Kidney glomerular epithelial cell (primary cell): ENCODE data around the gene SYNE1.
A peak's percentile ranks its signal among the peaks of the same experiment; 100 is the strongest.

ENCODE experiments used
- DNase-seq: peaks from one replicate; lab custom pipeline; 2025; lab: John Stamatoyannopoulos, UW

SYNE1 gene

DNA sequence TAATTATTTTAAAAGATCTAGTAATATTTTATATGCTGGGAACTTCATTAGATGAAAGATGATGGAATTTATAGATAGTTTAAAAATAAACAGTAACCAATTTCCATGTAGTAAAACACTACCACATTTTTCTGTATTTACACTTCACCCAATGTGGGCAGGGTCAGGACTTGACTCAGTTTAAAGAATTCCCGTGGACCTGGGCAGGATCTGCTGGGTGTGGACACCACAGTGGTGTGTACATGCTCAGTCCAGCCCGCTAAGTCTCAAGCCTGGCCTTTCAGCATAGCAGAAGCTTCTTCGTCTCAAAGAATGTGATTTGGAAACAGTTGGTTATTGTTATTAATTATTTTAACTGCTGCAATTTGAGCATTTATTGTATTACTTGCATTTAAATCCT lies 364.2 kb downstream of the SYNE1 start:
- no peak for DNase-seq

DNA sequence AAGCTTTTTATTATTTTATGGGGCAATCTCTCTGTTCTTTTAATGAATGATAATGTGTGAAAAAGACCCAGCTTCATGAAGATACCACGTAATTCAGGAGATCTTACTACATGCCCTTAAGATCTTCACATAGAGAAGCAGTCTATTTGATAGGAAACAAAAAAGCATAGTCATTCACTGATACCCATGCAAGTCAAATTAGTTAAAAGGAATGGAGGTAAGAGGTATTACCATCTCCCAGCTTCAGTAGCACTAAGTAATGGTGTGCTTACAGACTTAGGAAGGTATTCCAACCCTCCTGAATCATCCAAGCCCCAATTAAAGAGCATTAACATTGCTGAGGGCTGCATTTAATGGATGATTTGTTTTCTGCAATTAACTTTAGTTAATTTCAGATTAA lies 364.7 kb downstream of the SYNE1 start:
- DNase-seq = no peak

DNA sequence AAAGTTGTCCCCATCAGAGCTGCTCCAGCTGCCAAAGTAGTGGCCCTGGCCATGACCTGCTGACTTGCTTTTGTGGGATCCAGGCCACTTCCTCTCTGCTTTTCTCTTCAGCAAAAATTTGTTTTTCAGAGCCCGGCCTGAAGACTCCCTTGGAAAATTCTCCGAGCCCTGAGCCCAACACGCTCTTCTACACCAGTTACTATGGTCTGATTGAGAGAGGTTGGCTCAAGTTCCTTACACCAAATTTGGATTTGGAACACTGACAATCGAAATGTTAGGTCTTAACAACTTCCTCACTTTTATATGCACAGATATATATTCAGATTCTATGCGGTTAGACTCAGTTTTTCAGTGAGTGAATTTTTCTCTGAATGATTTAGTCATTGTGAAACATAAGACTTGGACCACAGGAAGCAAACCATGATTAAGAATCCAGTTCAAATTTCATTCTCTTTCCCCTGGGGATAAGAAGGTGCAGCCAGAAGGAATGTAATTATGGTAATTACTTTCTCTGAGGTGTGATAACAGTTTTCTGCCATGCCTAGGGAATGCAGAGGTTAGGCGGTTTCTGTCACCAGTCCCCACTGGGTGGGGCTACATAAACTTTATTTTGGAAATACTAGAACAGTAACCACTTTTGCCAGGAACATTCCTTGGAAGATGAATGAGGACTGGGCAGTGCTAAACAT lies 365.2 kb downstream of the SYNE1 start:
- DNase-seq = no peak

DNA sequence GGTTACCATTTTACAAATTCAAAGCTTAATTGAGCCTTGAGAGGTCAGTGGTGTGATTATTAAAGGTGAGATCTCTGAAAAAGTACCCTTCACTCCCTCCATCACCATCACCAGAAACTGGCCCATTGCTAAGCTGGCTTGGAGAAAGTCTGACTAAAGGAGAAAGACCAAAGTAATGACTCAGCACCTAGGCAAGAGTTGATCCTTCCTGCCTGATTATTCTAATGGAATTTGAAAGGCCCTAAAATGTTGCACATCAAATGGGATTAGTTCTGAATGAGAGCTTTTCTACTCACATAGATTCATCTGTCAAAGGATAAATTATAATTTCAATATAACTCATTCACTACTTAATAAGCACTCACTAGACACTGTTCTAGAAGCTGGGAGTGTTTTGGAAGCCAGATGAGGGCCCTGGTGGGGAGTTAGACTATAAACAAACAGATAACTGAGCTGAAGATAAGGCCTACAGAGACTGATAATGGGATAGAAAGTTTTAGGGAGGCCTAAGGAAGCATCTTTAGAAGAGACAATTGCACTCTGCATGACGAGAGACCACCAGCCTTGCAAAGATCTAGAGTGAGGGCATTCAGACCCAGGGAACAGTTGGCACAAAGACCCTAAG lies 366.7 kb downstream of the SYNE1 start:
- no peak for DNase-seq

DNA sequence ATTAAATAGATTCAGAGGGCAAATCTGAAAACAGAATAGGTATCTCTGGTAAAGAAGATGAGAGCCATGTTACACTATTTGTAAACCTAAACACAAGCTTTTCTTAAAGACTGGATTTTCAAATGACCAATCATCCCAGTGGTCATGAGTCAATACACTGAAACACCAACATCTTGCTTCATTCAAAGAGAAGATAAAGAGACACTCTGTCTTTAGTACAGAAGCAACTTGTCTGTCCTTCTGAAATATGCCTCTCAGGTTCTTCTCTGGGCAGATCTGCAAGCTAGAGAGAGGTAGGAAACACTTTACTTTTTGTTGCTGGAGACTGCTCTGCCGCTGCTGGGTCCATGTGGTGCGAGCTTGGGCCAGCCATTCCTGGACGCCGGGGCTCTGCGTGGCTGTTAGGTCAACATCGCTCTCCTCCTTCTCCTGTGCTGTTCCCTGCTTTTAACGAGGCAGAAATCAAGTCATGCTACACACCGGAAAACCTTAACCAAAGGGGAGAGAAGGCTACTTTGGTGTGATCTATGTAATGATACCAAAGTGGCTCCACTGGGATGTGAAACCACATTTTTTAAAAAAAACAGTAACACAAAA lies 368.2 kb downstream of the SYNE1 start:
- DNase-seq = no peak

DNA sequence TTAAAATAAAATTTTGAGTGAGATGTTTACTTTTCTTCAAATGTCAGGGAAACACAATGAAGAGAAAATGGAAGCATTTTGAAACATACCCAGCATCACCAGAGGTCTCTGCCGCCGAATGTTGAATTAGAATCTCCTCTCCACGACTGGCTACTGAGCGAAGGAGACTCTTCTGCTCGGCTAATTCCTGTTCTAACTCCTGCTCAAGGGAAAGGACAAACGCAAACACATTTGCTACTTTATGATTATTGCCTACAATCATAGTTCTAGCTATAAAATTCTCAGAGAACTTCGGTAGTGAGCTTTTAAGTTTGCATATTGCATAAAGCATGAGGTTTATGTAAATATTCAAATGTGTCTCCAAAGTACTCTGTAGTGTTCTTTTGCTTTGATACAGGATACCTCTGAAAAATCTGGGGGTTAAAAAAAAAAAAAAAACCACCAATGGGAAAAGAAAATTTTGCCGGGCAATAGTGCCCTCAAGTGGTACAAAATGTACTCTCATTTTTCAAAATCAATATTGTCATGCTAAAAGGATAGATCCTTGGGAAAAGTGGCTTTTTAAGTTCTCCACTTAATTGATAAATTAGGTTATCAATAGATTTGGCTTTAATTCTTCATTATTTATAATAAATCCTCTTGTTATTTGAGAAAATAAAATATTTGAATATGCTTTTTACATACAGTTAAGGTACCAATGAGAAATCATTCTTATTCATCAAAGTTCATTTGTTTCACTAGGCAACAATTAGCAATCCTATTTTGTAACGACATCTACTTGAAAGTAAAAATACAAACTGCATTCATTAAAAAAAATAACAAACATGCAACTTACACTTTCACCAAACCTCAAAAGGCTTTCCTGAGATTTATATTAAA lies 369.0 kb downstream of the SYNE1 start:
- peak; percentile 10 for DNase-seq

DNA sequence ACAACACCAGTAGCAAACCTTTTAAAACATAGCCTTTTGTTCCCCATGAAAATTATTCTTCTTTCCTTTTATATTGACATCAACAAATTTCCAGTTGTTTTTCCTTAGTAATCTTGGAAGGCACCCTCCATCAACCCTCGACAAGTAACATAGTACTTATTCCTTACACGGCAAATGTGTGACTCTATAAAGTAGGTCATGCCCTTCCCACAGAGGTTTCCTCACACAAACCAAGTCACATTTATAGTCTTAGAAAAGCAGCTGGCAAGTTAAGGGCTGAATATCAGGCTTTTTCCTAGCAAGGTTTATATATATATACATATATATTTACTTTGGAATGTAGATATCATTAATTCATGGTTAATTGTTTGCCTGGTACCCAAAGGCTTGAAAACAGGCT lies 371.5 kb downstream of the SYNE1 start:
- no peak for DNase-seq

DNA sequence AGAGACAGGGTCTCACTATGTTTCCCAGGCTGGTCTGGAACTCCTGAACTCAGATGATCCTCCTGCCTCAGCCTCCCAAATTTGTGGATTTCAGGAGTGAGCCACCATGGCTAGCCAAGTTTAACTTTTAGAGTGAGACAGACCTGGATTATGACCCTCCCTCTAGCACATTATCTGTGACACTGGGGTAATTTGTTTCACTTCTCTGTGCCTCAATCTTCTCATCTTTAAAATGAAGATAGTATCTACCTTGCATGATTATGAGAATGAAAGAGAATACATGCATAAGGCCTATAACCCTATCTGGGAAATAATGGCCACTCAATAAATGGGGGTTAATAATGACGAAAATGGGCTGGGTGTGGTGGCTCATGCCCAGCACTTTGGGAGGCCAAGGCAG lies 373.6 kb downstream of the SYNE1 start:
- DNase-seq = no peak

DNA sequence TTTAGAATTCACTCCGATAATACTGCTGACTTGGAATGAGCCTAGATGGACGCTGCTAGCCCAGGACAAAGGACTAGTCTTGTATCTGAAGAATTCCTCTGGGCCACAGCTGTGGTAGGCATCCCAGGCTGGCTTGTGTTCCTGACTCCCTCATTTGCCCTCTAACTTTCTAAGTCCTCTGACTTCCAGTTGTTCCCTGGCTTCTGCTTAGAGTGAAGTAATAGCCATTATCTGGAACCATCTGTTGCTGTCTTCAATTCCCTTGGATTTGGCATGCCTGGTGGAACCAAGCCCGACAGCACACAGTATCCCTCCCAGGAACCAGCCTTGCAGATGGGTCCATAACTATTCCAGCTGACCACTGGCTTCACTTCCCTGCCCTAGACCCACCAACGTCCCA lies 376.0 kb downstream of the SYNE1 start:
- no peak for DNase-seq

DNA sequence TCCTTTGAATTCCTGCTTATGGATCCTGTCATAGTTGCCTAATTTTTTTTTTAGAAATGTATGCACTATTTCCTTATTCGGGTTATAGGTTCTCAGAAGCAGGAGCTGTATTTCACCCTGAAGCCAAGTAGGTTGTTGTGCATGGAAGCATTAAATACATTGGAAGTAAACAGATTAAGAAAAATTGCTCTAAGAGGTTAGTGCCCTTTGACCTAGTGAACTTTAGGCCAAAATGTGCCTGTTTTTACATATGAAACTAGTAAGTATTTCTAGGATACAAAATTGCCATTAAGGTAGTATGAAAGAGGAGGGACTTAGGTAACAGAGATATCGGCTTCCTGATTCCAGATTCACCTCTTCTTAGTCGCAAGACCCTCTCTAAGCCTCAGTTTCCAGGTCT lies 377.9 kb downstream of the SYNE1 start:
- no peak for DNase-seq

DNA sequence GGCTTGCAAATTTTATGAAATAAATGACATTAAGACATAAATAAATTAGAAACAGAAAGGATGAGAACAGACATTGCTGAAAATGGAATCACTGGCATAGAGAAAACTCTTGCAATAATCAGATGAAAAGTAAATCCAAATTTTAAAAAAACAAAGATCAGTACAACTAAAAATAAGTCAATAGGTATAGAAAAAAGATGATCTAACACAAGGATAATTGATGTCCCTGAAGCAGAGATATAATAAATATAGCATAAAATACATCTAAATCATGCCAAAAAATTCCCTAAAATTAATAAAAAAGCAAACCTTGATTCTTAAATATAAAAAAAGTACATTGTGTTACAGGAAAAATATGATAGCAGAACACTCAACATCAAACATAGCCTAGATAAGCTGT lies 379.6 kb downstream of the SYNE1 start:
- DNase-seq = no peak

DNA sequence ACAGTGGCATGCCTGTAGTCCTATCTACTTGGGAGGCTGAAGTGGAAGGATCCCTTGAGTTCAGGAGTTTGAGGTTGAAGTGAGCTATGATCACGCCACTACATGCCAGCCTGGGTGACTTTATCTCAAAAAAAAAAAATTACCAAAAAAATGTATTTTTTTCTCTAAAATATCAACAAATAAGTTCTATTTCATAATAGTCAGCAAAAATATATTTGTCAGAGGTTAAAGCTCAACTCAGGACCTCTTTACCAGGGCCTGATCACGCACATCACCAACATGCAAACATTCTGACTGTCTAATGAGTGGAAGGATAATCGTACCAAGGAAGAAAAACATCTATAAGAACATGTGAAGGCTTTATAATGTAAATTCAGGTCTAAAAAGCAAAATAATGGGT lies 387.0 kb downstream of the SYNE1 start:
- DNase-seq = no peak

DNA sequence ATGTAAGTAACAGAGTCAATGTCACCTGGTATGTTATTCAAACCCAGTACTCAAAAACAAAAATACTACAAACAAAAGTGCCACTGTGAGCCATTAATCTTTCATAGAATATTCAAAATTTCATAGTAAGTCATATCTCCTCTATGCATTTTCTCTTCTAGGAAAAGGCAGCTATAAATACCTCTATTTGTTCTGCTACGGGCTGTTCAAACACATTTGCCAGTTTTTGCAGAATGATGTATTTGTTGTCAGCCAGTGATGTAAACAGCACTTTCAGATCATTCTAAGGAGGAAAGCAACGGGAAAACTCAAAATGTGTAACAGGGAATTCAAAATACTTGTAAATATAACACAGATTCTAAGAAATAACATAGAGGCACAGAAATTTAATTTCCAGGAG lies 388.2 kb downstream of the SYNE1 start:
- no peak for DNase-seq

DNA sequence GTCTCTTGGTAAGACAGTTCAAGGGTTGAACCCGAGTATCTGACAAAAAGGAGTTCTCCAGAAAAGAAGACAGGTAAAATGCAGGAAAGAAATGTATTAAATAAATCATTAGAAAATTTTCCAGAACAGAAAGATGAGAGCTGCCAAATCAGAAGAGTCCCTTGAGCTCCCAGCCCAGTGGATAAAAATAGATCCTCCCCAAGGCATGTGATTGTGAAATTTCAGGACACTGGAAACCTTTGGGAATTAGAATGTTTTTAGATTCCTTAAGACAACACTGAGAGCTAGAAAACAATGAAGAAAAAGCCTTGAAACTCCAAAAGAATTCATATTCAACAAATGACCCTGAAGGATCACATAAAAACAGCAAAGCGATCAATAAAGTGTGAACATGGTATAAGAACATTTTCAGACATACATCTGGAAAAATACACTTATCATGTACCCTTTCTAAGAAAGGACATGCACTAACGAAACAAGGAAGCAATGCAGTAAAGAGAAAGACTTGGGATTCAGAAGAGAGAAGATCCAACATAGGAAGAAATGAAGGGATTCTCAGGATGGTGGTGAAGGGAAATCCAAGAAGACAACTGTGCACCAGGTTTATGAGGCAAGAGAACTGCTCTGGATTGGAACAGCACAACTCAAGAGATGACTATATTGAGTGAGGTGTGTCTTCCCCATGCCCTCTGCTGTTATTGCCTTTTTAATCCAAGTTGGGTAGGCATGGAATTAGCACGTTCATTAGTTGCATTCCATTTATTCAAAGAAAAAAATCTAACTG lies 390.4 kb downstream of the SYNE1 start:
- DNase-seq = no peak

DNA sequence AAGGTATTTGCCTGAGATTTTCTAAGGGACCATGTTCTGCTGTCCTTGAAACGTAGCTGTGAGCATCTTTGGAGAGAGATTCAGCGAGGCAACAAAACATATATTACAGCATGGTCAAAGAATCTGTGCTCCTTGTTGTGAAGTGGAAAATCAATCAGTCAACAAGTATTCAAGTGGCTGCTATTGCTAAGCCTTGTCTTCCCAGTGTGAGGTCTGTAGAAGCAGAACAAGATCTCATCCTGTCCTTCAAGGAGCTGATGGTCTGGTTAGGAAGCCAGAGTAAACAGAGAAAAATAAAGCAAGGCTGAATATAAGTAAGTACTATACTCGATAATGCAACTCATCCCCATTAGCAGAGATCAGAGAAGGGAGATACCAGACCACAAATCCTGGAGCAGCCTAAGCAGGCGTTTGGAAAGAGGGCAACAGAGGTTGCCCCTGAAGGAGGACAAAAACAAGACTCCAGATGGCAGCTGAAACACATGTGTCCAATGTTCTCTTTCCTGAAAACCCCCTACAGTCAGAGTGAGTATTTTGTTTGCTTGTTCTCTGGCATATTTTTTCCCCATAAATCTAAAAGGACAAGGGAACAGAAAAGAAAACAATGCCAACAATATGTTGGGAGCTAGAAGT lies 392.0 kb downstream of the SYNE1 start:
- no peak for DNase-seq

DNA sequence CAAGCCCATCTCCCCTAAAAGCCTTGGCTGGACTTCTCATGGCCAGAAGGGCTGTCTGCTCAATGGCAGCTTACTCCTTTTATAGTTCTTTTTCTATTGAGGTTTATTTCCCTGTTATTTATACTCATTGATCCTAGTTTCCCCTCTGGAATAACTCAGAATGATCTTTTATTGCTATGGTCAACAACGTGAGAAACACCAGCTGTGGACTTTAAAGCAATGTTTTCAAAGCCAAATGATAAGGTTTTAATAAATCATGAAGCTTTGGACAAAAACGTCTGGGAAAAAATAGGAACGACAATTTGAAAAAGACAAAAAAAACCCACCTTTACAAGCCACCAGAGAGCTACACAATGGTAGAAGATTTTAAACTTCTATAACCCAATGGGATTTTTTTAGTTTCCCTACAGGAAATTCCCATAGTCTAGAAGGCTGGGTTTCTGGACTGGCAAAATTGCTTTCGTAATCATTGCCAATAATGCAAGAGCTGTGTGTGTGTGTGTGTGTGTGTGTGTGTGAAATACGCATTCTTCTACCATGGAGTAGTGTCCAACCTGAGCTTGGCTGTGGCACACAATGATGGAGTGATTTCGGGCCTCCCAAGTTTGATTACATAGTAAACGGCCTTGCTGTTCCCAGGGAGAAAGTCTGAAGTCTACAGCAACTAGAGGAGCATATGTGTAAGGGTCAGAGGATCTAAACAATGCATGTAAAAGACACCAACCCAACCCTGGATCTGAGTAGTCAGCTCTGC lies 396.0 kb downstream of the SYNE1 start:
- DNase-seq = no peak

DNA sequence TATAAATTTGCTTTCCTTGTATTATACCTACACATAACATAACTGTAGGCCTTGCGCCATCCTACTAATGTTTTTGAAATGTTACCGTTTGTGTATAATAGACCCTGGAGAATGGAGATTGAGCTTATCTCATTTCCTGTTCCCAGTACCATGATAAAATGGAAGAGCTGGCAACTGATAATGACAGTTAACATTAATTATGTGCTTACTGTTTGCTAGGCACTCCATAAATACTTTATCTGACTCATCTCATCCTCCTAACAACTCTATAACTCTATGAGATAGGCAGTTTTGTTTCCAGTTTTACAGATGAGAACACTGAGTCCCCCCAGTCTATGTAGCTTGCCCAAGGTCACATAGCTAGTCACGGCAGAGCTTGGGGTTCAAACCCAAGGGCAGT lies 396.7 kb downstream of the SYNE1 start:
- DNase-seq = no peak

DNA sequence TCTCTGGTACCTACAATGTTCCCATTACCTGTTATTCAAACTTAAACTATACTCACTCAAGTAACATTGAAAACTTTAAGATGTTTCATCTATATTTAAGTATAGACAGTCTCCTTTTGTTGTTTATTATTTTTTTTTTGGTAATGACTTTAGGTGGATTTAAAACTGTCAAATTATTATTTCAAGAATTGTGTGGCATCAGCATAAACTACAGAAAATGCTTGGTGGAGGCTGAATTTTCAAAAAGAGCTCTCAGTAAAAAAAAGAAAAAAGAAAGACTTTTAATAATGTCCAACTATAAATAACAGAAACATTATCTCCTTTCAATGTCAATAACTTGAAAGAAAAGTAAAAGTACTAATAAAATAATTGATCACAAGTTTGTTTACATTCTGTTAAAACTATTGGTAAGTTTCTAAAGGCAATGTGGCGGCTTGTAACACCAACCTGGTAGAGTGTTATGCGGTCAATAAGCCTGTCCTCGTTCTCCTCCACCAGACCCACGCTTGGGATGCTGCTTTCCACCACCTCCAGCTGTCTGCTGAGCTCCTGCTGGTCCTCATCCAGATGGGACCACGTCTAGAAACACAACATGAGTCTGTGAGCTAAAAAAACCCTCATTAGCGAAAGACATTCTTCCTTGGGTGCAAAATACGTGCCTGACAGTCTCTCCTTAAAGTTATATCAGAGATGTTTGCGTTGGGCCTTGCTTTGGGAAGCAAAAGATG lies 400.6 kb downstream of the SYNE1 start:
- DNase-seq = no peak

DNA sequence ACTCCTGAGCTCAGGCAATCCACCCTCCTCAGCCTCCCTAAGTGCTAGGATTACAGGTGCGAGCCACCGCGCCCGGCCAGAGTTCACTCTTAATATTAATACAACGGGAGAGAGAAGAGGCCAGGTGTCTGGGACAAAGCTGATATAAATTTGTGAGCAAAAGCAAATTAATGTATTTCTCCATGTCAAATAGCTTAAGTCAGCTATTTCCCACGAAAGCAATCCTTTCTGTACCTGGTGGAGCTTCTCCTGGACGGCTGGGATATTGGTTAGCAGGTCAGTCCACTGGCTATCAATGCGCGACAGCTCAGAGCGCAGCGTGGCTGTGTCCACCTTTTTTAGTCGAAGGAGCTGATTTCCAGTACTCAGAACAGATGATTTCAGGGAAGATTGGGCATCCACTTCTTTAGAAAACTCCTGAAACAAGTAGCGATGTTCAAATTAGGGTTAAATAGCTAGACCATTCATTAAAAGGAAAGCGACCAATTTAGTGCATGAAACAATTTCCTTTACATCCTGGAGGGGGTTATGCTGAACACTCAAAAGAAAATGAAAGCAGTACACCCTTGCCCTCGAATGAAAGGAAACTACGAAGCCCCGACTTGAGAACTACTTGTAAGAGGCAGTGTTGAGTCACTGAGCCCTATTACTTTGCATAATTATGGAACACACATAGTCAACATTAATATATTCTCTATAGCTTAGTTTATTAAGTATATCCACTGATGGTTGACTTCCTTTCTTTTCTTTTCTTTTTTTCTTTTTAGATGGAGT lies 403.4 kb downstream of the SYNE1 start:
- no peak for DNase-seq
